Endometrial microvascular endothelial cells (primary cell): ENCODE results near the gene TVP23C. TPM values are rescaled to one million over a fixed set of nuclear protein-coding genes. Genes with fewer than 3 reads are reported as not detected.

Source experiments
- in situ Hi-C: cut with HindIII; loops from 2 replicates; pipeline ENCODE4 v1.10.0; 2017; ENCODE audit warnings: low sequenced_read_pairs, low pct_unique_long_range_greater_than_20kb; ENCODE audit errors: inconsistent ontology term
- total RNA-seq: library from RNA; depleted of rRNA; stranded (reverse); fragments of >200 nt; gene quantifications from one replicate; pipeline ENCODE4 v1.2.3, GENCODE V29; 2015; ENCODE audit errors: inconsistent ontology term

The TVP23C gene
- total RNA-seq, 1 donor from 2014 or later: 17.7 TPM

DNA sequence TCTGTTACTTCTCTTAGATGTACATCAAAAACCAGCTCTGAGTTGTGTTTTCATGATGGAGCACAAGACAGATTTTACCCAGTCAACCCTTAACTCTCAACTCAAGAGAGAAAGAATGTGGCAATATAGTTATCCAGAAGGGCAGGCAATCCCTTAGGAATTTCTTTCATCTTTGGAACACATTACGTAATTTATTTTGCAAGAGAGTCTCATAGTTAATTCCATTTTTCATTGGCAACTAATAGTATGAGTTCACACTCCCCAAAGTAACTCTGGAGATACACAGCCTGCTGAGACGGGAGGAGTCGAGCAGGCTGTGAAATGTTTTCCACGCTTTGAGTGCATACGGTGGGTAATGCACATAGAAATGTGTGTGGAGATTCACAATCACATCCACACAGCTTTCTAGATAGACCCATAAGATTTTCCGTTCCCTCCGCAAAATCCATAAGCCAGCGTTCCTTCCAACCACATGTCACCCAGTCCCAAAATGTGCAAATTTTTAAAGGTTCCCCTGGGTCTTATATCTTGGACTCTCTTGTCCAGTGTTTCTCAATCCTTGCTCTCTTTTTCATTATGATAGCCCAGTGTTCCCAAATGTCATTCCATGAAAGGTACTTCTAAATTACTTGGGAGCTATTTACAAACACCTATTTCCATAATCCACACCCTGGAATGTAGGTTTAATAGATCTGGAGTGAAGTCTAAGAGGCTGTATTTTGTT is 87.5 kb downstream of the TVP23C start:
- in situ Hi-C loops: no loop called here

DNA sequence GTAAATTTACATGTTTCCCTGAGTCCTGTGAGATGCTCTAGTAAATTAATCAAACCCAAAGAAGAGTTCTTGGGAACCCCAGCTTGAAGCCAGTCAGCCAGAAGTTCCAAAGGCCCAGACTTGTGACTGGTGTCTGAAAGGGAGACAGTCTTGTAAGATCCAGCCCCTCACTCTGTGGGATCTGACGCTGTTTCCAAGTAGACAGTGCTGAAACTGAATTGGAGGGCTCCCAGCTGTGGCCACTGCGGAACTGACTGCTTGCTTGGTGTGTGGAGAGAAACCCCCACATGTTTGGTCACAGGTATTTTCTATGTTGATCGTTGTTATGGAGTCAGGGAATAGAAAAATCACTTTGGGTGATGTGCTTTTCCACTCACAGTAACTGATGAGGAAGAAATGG is 90.4 kb downstream of the TVP23C start:
- in situ Hi-C loops: no loop called here

- in situ Hi-C loops: no loop called here
Observed at GRCh38 chr17:15470536-15470935, 92.7 kb downstream of the TVP23C start.

- in situ Hi-C loops: no loop called here
Observed at GRCh38 chr17:15469260-15469659, 94.0 kb downstream of the TVP23C start.

DNA sequence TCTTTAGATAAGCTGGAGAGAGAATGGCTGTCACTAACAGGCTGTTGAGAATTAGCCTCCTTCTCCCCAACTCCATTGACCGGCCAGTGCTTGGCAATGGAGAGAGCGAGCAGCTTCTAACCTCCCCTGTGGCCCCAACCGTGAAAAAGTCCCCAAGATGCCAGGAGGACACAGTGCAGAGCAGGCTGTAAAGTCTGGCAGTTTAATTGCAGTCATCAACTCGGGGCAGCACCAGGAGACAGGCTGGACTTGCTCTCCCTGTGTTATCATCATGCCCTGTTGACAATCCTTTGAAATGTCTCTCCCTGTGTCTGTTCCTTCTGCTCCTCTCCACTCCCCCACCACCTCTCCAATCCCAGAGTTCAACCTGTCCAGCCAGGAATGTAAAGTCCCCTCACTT is 95.2 kb downstream of the TVP23C start:
- in situ Hi-C loops: no loop called here

- in situ Hi-C loops: no loop called here
Observed at GRCh38 chr17:15467592-15467991, 95.7 kb downstream of the TVP23C start, which contains the start of gene CDRT4. Gene CDRT4, minus strand, starts transcription at chr17:15467621. Its CDS starts 27,383 bp downstream, at chr17:15440238.

- in situ Hi-C loops: no loop called here
Observed at GRCh38 chr17:15466131-15466530, 97.2 kb downstream of the TVP23C start.

GRCh38 chr17:15465045-15465701 is 98.1 kb downstream of the TVP23C start:
- in situ Hi-C loops: no loop called here

DNA sequence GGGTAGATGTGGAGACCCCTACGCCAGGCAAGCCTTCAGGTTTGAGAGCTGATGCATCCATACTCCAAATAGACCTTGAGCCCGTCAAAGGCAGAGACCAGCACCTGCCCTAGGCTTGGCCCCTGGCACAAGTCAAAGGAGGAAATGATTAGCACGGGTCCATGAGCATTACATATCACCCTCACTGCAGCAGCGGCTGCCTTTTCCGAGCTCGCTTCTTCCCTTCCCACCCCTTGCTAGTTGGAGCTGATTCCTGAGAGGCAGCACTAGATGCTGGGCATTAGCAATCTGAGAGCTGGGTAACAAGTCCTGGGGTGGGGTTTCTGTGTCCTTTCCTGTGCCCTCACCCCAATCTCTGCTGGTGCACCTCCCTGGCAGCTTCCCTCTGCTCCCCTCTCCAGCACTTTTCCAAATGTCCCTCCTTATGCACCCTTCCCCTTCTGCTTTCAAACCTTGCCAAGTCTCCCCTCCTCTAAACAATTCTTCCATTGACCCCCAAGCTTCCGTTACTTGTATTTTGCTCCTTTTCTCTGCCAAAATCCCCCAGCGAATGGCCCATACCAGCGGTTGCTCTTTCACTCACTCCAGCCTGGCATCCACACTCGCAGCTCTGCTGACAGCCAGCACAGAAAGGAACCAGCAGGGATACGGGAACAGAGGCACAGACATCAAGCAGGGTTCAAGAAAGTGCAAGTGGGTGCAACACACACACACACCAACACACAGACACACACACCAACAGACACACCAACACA is 98.9 kb downstream of the TVP23C start:
- in situ Hi-C loops: no loop called here

DNA sequence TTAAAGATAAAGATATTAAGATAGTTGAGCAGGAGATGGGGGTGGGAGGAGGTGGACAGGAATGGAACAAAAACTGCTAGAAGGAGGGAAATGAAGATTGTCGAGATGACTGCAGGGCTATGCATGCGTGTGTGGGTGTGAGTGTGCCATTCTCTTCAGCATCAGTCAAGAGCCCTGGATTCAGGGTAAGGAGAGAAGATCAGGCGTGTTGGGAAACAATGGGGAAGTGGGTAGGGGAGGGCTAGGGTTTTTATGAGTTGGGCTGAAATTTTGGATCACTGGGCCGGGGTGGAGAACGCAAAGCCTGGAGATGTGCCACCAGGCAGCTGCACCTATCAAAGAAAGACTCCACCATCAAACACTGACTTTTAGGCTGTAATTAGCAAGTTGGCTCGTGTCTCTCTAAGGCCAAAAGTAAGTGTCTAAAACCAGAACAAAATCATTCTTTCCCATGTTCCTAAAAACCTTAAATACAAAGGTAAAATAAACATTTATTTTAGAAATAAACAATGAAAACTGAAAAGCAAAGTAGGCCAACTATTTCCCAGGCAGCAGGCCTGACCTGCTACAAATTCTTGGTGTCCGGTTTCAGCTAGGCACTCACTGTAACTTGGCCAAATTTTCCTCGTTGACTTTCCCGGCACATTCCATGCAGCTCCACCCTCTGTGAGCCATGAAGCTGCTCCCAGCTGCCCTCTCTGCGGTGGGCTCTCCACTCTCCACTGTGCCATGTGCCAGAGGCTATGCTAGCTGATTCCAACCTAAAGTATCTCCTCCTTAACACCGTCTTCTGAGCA is 100.1 kb downstream of the TVP23C start:
- in situ Hi-C loops: no loop called here

DNA sequence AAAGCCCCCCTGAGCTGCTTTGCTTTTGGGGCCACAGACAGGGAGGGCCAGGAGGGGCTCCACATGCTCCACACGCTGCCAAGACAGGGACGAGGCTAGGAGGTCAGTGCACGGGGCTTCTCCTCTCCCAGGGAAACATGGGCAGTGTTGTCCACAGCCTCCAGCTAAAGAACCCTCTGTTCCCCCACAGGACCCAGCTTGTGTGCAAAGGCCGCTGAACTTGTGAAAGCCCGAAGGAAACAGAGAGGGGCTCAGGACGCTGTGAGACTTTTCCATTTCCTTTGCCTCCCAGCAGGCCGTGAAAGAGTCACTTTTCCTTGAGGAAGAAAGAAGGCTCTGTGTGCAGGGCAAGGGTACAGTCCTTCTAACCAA is 105.6 kb downstream of the TVP23C start:
- in situ Hi-C loops: no loop called here

DNA sequence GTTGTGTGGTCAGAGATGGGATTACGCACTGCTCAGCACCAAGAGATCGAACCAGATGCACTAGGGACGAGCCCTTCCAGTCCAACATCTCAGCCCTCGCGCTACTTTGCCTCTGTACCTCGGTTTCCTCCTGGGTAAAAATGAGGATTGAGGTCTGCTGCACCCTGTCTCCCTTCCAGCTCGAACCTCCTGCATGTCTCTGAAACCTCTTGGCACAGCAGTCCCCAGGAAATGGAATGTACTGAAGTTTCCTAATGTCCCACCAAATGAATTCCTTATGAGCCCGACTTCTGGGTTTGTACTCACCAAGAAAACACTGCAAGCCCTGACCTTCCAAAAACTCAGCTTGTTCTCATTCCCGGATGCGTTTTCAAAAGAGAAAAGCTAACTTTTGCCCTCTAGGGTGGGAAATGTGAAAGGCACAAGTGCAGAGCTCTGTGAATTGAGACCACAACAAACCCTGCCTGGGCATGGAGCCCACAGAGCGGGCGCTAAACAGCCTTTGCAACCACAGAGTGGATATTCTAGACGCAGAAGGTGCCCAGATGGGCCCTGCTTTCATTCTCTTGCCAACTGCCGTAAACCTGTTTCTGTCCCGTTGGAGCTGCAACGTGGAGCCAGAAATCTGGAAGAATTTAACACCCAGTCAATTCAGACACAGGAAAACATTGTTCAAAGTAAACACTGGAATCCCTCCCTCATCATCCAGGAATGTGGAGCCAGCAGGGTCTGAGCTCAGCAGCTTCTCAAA is 106.1 kb downstream of the TVP23C start:
- in situ Hi-C loops: no loop called here

GRCh38 chr17:15456496-15456895 is 106.8 kb downstream of the TVP23C start:
- in situ Hi-C loops: no loop called here

DNA sequence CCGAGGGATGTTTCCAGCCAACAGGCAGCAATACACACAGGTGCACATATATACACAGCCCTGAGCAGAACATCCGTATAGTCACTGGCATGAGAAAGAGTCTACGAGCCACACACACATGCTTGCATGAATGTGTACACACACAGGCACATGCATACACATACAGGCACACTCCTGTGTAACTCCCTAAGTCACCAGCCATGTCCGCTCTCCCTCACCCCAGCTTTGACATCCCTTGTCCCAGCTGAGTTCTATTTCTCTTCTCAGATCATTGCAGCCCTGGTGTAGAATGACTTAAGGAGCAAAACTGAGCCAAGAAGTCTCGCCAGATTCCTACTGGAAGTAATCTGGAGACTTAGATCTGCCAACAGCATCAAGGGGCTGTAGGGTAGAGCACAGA is 108.9 kb downstream of the TVP23C start:
- in situ Hi-C loops: no loop called here

DNA sequence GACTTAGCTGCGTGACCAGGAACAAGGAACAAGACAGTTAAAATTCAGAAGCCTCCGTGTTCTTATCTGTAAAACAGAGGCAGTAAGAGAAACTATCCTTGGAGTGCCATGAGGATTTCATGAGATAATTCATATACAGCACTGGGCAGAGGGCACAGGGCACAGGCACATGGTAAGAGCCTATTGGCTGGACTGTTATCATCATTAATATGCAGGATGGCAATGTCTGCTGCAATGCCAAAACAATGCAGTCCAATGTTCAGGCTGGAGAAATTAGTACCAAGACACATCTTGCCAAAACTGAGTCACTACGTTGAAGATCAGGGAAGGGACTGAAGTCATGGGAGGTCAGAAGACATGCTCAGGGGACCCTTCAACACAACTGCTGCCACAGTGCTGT is 109.5 kb downstream of the TVP23C start:
- in situ Hi-C loops: no loop called here

DNA sequence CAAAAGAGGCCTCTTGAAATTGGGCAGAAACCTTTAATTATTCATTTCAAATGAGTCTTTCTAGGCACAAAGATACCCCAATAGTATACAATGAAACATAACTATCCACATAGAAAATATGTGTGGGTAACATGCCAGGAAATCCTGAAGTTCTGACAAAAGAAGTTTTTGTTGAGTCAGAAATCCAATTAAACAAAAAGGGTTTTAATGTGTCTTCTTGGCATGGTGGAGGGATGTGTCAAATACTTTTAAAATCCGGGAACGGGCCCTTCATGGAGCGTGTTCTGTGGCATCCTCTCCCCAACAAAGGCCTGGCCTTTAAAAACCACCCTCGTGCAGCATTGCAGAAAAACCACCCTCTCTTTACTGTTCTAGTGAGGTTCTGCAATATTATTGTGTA is 110.0 kb downstream of the TVP23C start:
- in situ Hi-C loops: no loop called here

GRCh38 chr17:15452746-15453145 is 110.5 kb downstream of the TVP23C start:
- in situ Hi-C loops: no loop called here
